NCI-H1694 treated with DMSO at 0.1 percent for 48 hours (cell line): ENCODE results near the gene TRPM7.
"Not testable (repeated sequence)": the region's sequence is repeated elsewhere in the genome, so short reads cannot be mapped to it uniquely, and the experiment has no call there.

ENCODE experiments used
- DNase-seq: peaks from one replicate; lab custom pipeline; 2025; lab: John Stamatoyannopoulos, UW

Gene TRPM7

GRCh38 chr15:50670115-50670514 is 16.5 kb downstream of the TRPM7 start:
- DNase-seq: no peak

GRCh38 chr15:50669611-50670010 is 17.0 kb downstream of the TRPM7 start:
- DNase-seq: no peak

- no peak for DNase-seq
Measured at GRCh38 chr15:50665938-50666337, 20.7 kb downstream of the TRPM7 start.

- no peak for DNase-seq
Measured at GRCh38 chr15:50655555-50655954, 31.0 kb downstream of the TRPM7 start.

- no peak for DNase-seq
Measured at GRCh38 chr15:50653156-50653743, 33.3 kb downstream of the TRPM7 start.

- no peak for DNase-seq
Measured at GRCh38 chr15:50652671-50653070, 33.9 kb downstream of the TRPM7 start.

GRCh38 chr15:50641318-50641717 is 45.3 kb downstream of the TRPM7 start:
- DNase-seq: no peak

- no peak for DNase-seq
Measured at GRCh38 chr15:50636146-50636545, 50.5 kb downstream of the TRPM7 start.

GRCh38 chr15:50633653-50634052 is 52.9 kb downstream of the TRPM7 start:
- no peak for DNase-seq

- DNase-seq: no peak
Measured at GRCh38 chr15:50628421-50628820, 58.2 kb downstream of the TRPM7 start.

GRCh38 chr15:50627351-50628055 is 59.1 kb downstream of the TRPM7 start:
- no peak for DNase-seq

- no peak for DNase-seq
Measured at GRCh38 chr15:50624616-50625168, 61.9 kb downstream of the TRPM7 start.

GRCh38 chr15:50622361-50622943 is 64.1 kb downstream of the TRPM7 start:
- not testable (repeated sequence) for DNase-seq

GRCh38 chr15:50616960-50617359 is 69.6 kb downstream of the TRPM7 start:
- not testable (repeated sequence) for DNase-seq

GRCh38 chr15:50616554-50616953 is 70.0 kb downstream of the TRPM7 start:
- not testable (repeated sequence) for DNase-seq

GRCh38 chr15:50613600-50613999 is 73.0 kb downstream of the TRPM7 start:
- DNase-seq: no peak

- no peak for DNase-seq
Measured at GRCh38 chr15:50607129-50607528, 79.5 kb downstream of the TRPM7 start.

GRCh38 chr15:50605462-50605861 is 81.1 kb downstream of the TRPM7 start:
- DNase-seq: no peak

GRCh38 chr15:50602028-50602427 is 84.6 kb downstream of the TRPM7 start:
- not testable (repeated sequence) for DNase-seq

GRCh38 chr15:50594311-50594710 is 92.3 kb downstream of the TRPM7 start:
- no peak for DNase-seq

- DNase-seq: no peak
Measured at GRCh38 chr15:50593761-50594160, 92.8 kb downstream of the TRPM7 start.

- DNase-seq: no peak
Measured at GRCh38 chr15:50590288-50590687, 96.3 kb downstream of the TRPM7 start.

- DNase-seq: no peak
Measured at GRCh38 chr15:50577492-50577891, 109.1 kb downstream of the TRPM7 start.
